Kidney (tissue), 14 donors: ENCODE results near the gene IGSF22. TPM values are rescaled to one million over a fixed set of nuclear protein-coding genes. Genes with fewer than 3 reads are reported as not detected.

Experiments
- DNase-seq, 5 donors: peaks; one replicate each; pipeline ENCODE4 v3.0.0-alpha.2; 2013 to 2020
- FAIRE-seq: peaks from 2 replicates; lab custom pipeline; 2012; peaks lifted over from hg19 to GRCh38; lab: Jason Lieb, UNC
- H3K27ac ChIP-seq, 2 donors: one replicate each; pipeline ENCODE4 v1.7.0; 2013; ENCODE audit warnings: low read depth in 2 of 2, low read length in 2 of 2, inconsistent platforms in 1 of 2
- H3K27me3 ChIP-seq: one replicate; pipeline ENCODE4 v1.7.1; 2013; ENCODE audit warnings: low read length, inconsistent platforms; ENCODE audit not compliant: control insufficient read depth, insufficient read depth
- H3K36me3 ChIP-seq, 3 donors: one replicate each; pipeline versions ENCODE4 v1.7.0 to v1.7.1; 2013; ENCODE audit warnings: low read length in 3 of 3, control low read depth in 1 of 3, inconsistent platforms in 1 of 3; ENCODE audit not compliant: insufficient read depth in 3 of 3, control insufficient read depth in 2 of 3
- H3K4me1 ChIP-seq, 3 donors: one replicate each; pipeline versions ENCODE4 v1.7.0 to v1.7.1; 2013; ENCODE audit warnings: low read length in 3 of 3, inconsistent platforms in 1 of 3, low read depth in 1 of 3; ENCODE audit not compliant: control insufficient read depth in 2 of 3, insufficient read depth in 2 of 3
- H3K4me3 ChIP-seq, 3 donors: one replicate each; pipeline versions ENCODE4 v1.7.0 to v1.8.1; 2013; ENCODE audit warnings: low read length in 3 of 3, control low read depth in 1 of 3, inconsistent platforms in 1 of 3
- H3K9ac ChIP-seq, 3 donors: one replicate each; pipeline versions ENCODE4 v1.7.0 to v1.7.1; 2013; ENCODE audit warnings: low read length in 3 of 3, control low read depth in 1 of 3, inconsistent platforms in 1 of 3
- H3K9me3 ChIP-seq, 3 donors: one replicate each; pipeline versions ENCODE4 v1.7.0 to v1.7.1; 2013; ENCODE audit warnings: low read length in 3 of 3, control low read depth in 1 of 3, inconsistent platforms in 1 of 3; ENCODE audit not compliant: control insufficient read depth in 2 of 3, insufficient read depth in 1 of 3
- CTCF ChIP-seq: IDR thresholded peaks from 3 replicates; pipeline ENCODE4 v1.5.1; 2012; ENCODE audit warnings: mild to moderate bottlenecking, moderate library complexity, borderline replicate concordance; ENCODE audit not compliant: insufficient read depth; ENCODE audit errors: extremely low read depth
- intact Hi-C: fragments of 100-400 bp; cut with DNase I; formaldehyde crosslinking; loops from one replicate; pipeline ENCODE4 v1.11.1; 2022
- polyA plus RNA-seq: library from polyadenylated mRNA; stranded (reverse); fragments of 350-450 nt; fragmentation: Illumina TruSeq; extraction: RNeasy Lipid Tissue Mini Kit (QIAGEN cat#74804); gene quantifications from one replicate; pipeline ENCODE4 v1.2.3, GENCODE V29; 2014; ENCODE audit warnings: low read depth, low replicate concordance; ENCODE audit not compliant: insufficient read depth
- total RNA-seq: library from RNA; stranded (reverse); fragmentation: NEBNext Ultra II Directional; extraction: Animal tissue kit (Norgen Biotek cat#: 25700); gene quantifications from one replicate; pipeline ENCODE4 v1.2.1, GENCODE V29; 2021
- donor health status: control.
- donor health status: control.
- donor health status: control.
- donor health status: control.
- donor health status: control.
- donor health status: DM: yes; HTN: yes; CAD: no.
- donor health status: Normal renal cell carcinoma (clear cell type).

The IGSF22 gene
- total and polyA plus RNA-seq, 2 donors from 2014 or later: 2.5 to 2.8 TPM

GRCh38 chr11:18715476-18715875 lies 10.5 kb downstream of the IGSF22 start:
- no peaks in the 10 kb centered on the region for H3K36me3 ChIP-seq
- TF ChIP-seq CTCF: no peak
- FAIRE-seq (no peak), DNase-seq (no peak)
- no peak overlapping the region for H3K9ac ChIP-seq
- H3K27me3 ChIP-seq: no peaks in the 10 kb centered on the region
- intact Hi-C loops: no loop called here
- H3K4me1 ChIP-seq: no peaks in the 10 kb centered on the region
- H3K27ac ChIP-seq: no peak overlapping the region
- no peaks in the 10 kb centered on the region for H3K9me3 ChIP-seq
- no peak overlapping the region for H3K4me3 ChIP-seq

GRCh38 chr11:18714443-18714780 lies 11.6 kb downstream of the IGSF22 start:
- DNase-seq: no peak
- intact Hi-C loops: no loop called here
- no peak overlapping the region for H3K4me3 ChIP-seq
- TF ChIP-seq CTCF: no peak
- no peaks in the 10 kb centered on the region for H3K36me3 ChIP-seq
- H3K4me1 ChIP-seq: no peaks in the 10 kb centered on the region
- H3K9ac ChIP-seq: no peak overlapping the region
- no peak overlapping the region for H3K27ac ChIP-seq
- no peaks in the 10 kb centered on the region for H3K9me3 ChIP-seq
- no peak for FAIRE-seq
- no peaks in the 10 kb centered on the region for H3K27me3 ChIP-seq

GRCh38 chr11:18713646-18714442 lies 12.1 kb downstream of the IGSF22 start:
- FAIRE-seq: no peak
- intact Hi-C loops: no loop called here
- TF ChIP-seq CTCF: no peak

More at GRCh38 chr11:18713646-18714442, 12.1 kb downstream of the IGSF22 start:
- H3K36me3 ChIP-seq: no peaks in the 10 kb centered on the region
- no peak for DNase-seq
- H3K27ac ChIP-seq: no peak overlapping the region
- H3K9me3 ChIP-seq: no peaks in the 10 kb centered on the region
- no peaks in the 10 kb centered on the region for H3K4me1 ChIP-seq
- no peaks in the 10 kb centered on the region for H3K27me3 ChIP-seq
- no peak overlapping the region for H3K4me3 ChIP-seq
- no peak overlapping the region for H3K9ac ChIP-seq
